MM.1S (cell line): Measurements from ENCODE around the gene GRIK3.

Experiments used
- DNase-seq: peaks from one replicate; pipeline ENCODE4 v3.0.0-alpha.2; 2015
- H2AFZ ChIP-seq: fragments of 300-600 bp; sonication (generic); 2 replicates; pipeline ENCODE4 v1.6.0; 2016; ENCODE audit warnings: antibody characterized with exemption, low read length
- H3F3A ChIP-seq: fragments of 300-600 bp; sonication (generic); 2 replicates; pipeline ENCODE4 v1.6.1; 2016; ENCODE audit warnings: mild to moderate bottlenecking, antibody characterized with exemption, low read length, moderate library complexity, mixed read lengths; ENCODE audit not compliant: insufficient read depth
- H3K27ac ChIP-seq: fragments of 300-600 bp; sonication (generic); 2 replicates; pipeline ENCODE4 v1.5.1; 2016; ENCODE audit warnings: mild to moderate bottlenecking, low read length
- H3K27me3 ChIP-seq: fragments of 300-600 bp; sonication (generic); replicated peaks from 2 replicates; pipeline ENCODE4 v1.6.0; 2016; ENCODE audit warnings: low read length; ENCODE audit not compliant: insufficient read depth
- H3K36me3 ChIP-seq: fragments of 300-600 bp; sonication (generic); replicated peaks from 2 replicates; pipeline ENCODE4 v1.6.1; 2016; ENCODE audit warnings: mild to moderate bottlenecking, low read length, mixed read lengths; ENCODE audit not compliant: insufficient read depth
- H3K4me1 ChIP-seq: fragments of 300-600 bp; sonication (generic); 2 replicates; pipeline ENCODE4 v1.6.1; 2016; ENCODE audit warnings: low read length, mixed read lengths
- H3K4me2 ChIP-seq: fragments of 300-600 bp; sonication (generic); 2 replicates; pipeline ENCODE4 v1.6.0; 2016; ENCODE audit warnings: low read depth, low read length
- H3K4me3 ChIP-seq: fragments of 300-600 bp; sonication (generic); 2 replicates; pipeline ENCODE4 v1.5.1; 2016; ENCODE audit warnings: low read length, mixed read lengths
- H3K79me2 ChIP-seq: fragments of 300-600 bp; sonication (generic); 2 replicates; pipeline ENCODE4 v1.6.1; 2016; ENCODE audit warnings: mixed run types, low read length, mixed read lengths
- H3K9ac ChIP-seq: fragments of 300-600 bp; sonication (generic); 2 replicates; pipeline ENCODE4 v1.6.1; 2016; ENCODE audit warnings: low read length, mixed read lengths
- H3K9me2 ChIP-seq: fragments of 300-600 bp; sonication (generic); replicated peaks from 2 replicates; pipeline ENCODE4 v1.6.1; 2016; ENCODE audit warnings: mild to moderate bottlenecking, low read length, mixed read lengths; ENCODE audit not compliant: insufficient read depth
- H3K9me3 ChIP-seq: fragments of 300-600 bp; sonication (generic); replicated peaks from 2 replicates; pipeline ENCODE4 v1.6.1; 2016; ENCODE audit warnings: mild to moderate bottlenecking, low read length, mixed read lengths; ENCODE audit not compliant: insufficient read depth
- H4K20me1 ChIP-seq: fragments of 300-600 bp; sonication (generic); 2 replicates; pipeline ENCODE4 v1.6.1; 2016; ENCODE audit warnings: mild to moderate bottlenecking, low read length, moderate library complexity, mixed read lengths; ENCODE audit not compliant: insufficient read depth
- CTCF ChIP-seq: fragments of 300-600 bp; sonication (generic); IDR thresholded peaks from 2 replicates; pipeline ENCODE4 v1.5.1; 2016; ENCODE audit warnings: antibody characterized with exemption, low read length, mixed read lengths
- EZH2 ChIP-seq: fragments of 300-600 bp; sonication (generic); optimal IDR thresholded peaks from 2 replicates; pipeline ENCODE3; 2017; ENCODE audit warnings: low read depth, mild to moderate bottlenecking, antibody characterized with exemption, low read length, mixed read lengths
- EZH2phosphoT487 ChIP-seq: fragments of 300-600 bp; sonication (generic); IDR thresholded peaks from 2 replicates; pipeline ENCODE4 v1.6.1; 2018; ENCODE audit warnings: antibody characterized with exemption, low read length

GRIK3 gene

GRCh38 chr1:36796733-36797132, 237.6 kb downstream of the GRIK3 start:
- no peaks in the 10 kb centered on the region for H3K79me2 ChIP-seq
- H3K4me3 ChIP-seq, result no peak overlapping the region
- H3K9me2 ChIP-seq, result no peaks in the 10 kb centered on the region
- H3K4me2 ChIP-seq, result no peak overlapping the region
- no peaks in the 10 kb centered on the region for H3K36me3 ChIP-seq
- TF ChIP-seq CTCF (no peak), EZH2phosphoT487 (no peak), EZH2 (no peak)
- no peak overlapping the region for H3K9ac ChIP-seq
- no peaks in the 10 kb centered on the region for H4K20me1 ChIP-seq
- H3F3A ChIP-seq, result no peaks in the 10 kb centered on the region
- no peak for DNase-seq
- H3K27ac ChIP-seq, result no peak overlapping the region
- H3K4me1 ChIP-seq, result no peaks in the 10 kb centered on the region
- H3K27me3 ChIP-seq, result peaks cover 64% of the 10 kb centered on the region
- no peak overlapping the region for H2AFZ ChIP-seq
- no peaks in the 10 kb centered on the region for H3K9me3 ChIP-seq

GRCh38 chr1:36796106-36796590, 238.2 kb downstream of the GRIK3 start:
- Histone ChIP-seq H3K4me1 (no peaks in the 10 kb centered on the region), H3K9me2 (no peaks in the 10 kb centered on the region), H3K9me3 (no peaks in the 10 kb centered on the region), H3K4me2 (no peak overlapping the region), H4K20me1 (no peaks in the 10 kb centered on the region), H2AFZ (no peak overlapping the region), H3K36me3 (no peaks in the 10 kb centered on the region), H3K4me3 (no peak overlapping the region), H3K27ac (no peak overlapping the region), H3K79me2 (no peaks in the 10 kb centered on the region), H3K9ac (no peak overlapping the region), H3K27me3 (peaks cover 61% of the 10 kb centered on the region), H3F3A (no peaks in the 10 kb centered on the region)
- TF ChIP-seq CTCF (no peak), EZH2phosphoT487 (no peak), EZH2 (no peak)
- DNase-seq, result no peak

- no peaks in the 10 kb centered on the region for H3K9me2 ChIP-seq
- H3K4me1 ChIP-seq, result no peaks in the 10 kb centered on the region
- no peaks in the 10 kb centered on the region for H4K20me1 ChIP-seq
- H3K4me3 ChIP-seq, result no peak overlapping the region
- H3K79me2 ChIP-seq, result no peaks in the 10 kb centered on the region
- H3K27me3 ChIP-seq, result peaks cover 56% of the 10 kb centered on the region
- no peaks in the 10 kb centered on the region for H3K9me3 ChIP-seq
- H3F3A ChIP-seq, result no peaks in the 10 kb centered on the region
- DNase-seq, result no peak
- no peak overlapping the region for H2AFZ ChIP-seq
- no peak overlapping the region for H3K4me2 ChIP-seq
- H3K27ac ChIP-seq, result no peak overlapping the region
- no peaks in the 10 kb centered on the region for H3K36me3 ChIP-seq
- no peak for TF ChIP-seq EZH2phosphoT487
- TF ChIP-seq CTCF, result no peak
- TF ChIP-seq EZH2, result no peak
- no peak overlapping the region for H3K9ac ChIP-seq
These were observed 239.9 kb downstream of the GRIK3 start for GRCh38 chr1:36794460-36794859.
